ENCODE measurements around the gene WDR7. TPM values are rescaled to one million over a fixed set of nuclear protein-coding genes. Genes with fewer than 3 reads are reported as not detected.

The WDR7 gene
- total and polyA plus RNA-seq, 10 of the 15 experiments (the other 5 are each of a cell fraction or from before 2014, with no cell fraction given): 2.8 to 16.5 (median 11.7) TPM

- Histone ChIP-seq H3K36me3 (ENCODE audit: control insufficient read depth in 2 of 2, insufficient read depth in 2 of 2, low read length in 1 of 2) (no peaks in the 10 kb centered on the region), H2AFZ (ENCODE audit: control insufficient read depth, low read depth, low read length) (no peak overlapping the region), H3K27ac (ENCODE audit: control insufficient read depth, insufficient read depth) (no peak overlapping the region), H3K9ac (ENCODE audit: control insufficient read depth, insufficient read depth, low read length) (no peak overlapping the region), H3K4me3 (no peak overlapping the region), H4K20me1 (ENCODE audit: control insufficient read depth, insufficient read depth) (no peaks in the 10 kb centered on the region; the same call in 1 of the 2 replicates), H3K4me1 (ENCODE audit: control insufficient read depth, insufficient read depth, low read length) (no peaks in the 10 kb centered on the region), H3K9me3 (replicated peaks; ENCODE audit: control insufficient read depth, insufficient read depth, low read length) (no peaks in the 10 kb centered on the region), H3K4me2 (ENCODE audit: control insufficient read depth, insufficient read depth) (no peak overlapping the region), H3K27me3 (replicated peaks in 1 of 2; ENCODE audit: control insufficient read depth in 2 of 2, insufficient read depth in 2 of 2, low read length in 1 of 2) (no peaks in the 10 kb centered on the region), H3K79me2 (ENCODE audit: control insufficient read depth, insufficient read depth, low read length) (no peaks in the 10 kb centered on the region)
- no peak for FAIRE-seq
- SMC1A ChIA-PET (ENCODE audit: uncharacterized antibody, unreplicated experiment): interaction anchor here (0.9 to 1.9 kb wide), 7 partner anchors 9 to 127 kb away, joined by 3 to 12 read pairs (median 4); no protein-coding TSS in a partner anchor
- no TSS peak for BruUV-seq (replicated peaks)
- RAD21 ChIA-PET (ENCODE audit: unreplicated experiment): interaction anchor here (1.6 to 2.2 kb wide), 3 partner anchors 10 to 126 kb away, joined by 4 to 7 read pairs (median 5); no protein-coding TSS in a partner anchor
- intact Hi-C loops (cut with micrococcal nuclease; ENCODE audit: unreplicated experiment): no loop called here
- DNase-seq (ENCODE audit: low read depth, low spot score): no peak
- ATAC-seq: no peak
- CTCF ChIA-PET: interaction anchor here (0.8 to 2.0 kb wide), 8 partner anchors 9 to 127 kb away, joined by 3 to 8 read pairs (median 3); no protein-coding TSS in a partner anchor
- TF ChIP-seq FOXM1 (IDR thresholded peaks at IDR 0.05; ENCODE audit: low read depth, low read length): no peak
- TF ChIP-seq PML (IDR thresholded peaks at IDR 0.05; ENCODE audit: low read length): no peak
- TF ChIP-seq RAD21 (IDR thresholded peaks at IDR 0.05; ENCODE audit: insufficient read depth, low read depth, low read length): peak; percentile 46; the same call in 1 of the 2 replicates
- TF ChIP-seq SMARCA5 (IDR thresholded peaks at IDR 0.05): no peak
- TF ChIP-seq TCF3 (IDR thresholded peaks at IDR 0.05; ENCODE audit: borderline replicate concordance, insufficient read depth, low read depth, low read length): no peak
- TF ChIP-seq E2F8 (IDR thresholded peaks at IDR 0.05; ENCODE audit: low read depth, partially characterized antibody): no peak
- no peak for TF ChIP-seq SUZ12 (IDR thresholded peaks at IDR 0.05; ENCODE audit: unreplicated experiment)
- TF ChIP-seq FOXK2 (IDR thresholded peaks at IDR 0.05): no peak
- TF ChIP-seq EED (IDR thresholded peaks at IDR 0.05; ENCODE audit: low read depth): no peak
- no peak for TF ChIP-seq EZH2 (IDR thresholded peaks at IDR 0.05; ENCODE audit: borderline replicate concordance, control insufficient read depth, low read depth, low read length)
- peak in 1 of 3 experiments; percentile 10; a peak in 1 of 6 replicates for TF ChIP-seq CTCF (IDR thresholded peaks at IDR 0.05 in 2 of 3, conservative IDR thresholded peaks at IDR 0.05 in 1 of 3; ENCODE audit: control insufficient read depth in 2 of 3, extremely low read depth in 1 of 3, insufficient read depth in 1 of 3, low read depth in 3 of 3, low read length in 3 of 3)
- in situ Hi-C loops (cut with MboI): no loop called here
- POLR2A ChIA-PET: interaction anchor here (0.7 to 0.9 kb wide), 2 partner anchors 12 to 19 kb away, joined by 3 read pairs; no protein-coding TSS in a partner anchor
- 99% methylated on average over 4 of the region's 4 CpGs for WGBS (ENCODE audit: insufficient coverage, insufficient replicate concordance, low lambda C conversion rate, missing lambda C conversion rate)
Measured at GRCh38 chr18:56995579-56996188, 344.5 kb downstream of the WDR7 start.
